A549 treated with AZD9567 at 1 μM for 4 hours (cell line): Measurements from ENCODE around the gene OR2T35. TPM values are rescaled to one million over a fixed set of nuclear protein-coding genes. Genes with fewer than 3 reads are reported as not detected.

Experiments used
- total RNA-seq: library from RNA; stranded (reverse); fragments of 200-300 nt; extraction: Qiagen RNA extraction; gene quantifications from 5 replicates; pipeline ENCODE4 v1.2.3, GENCODE V29; 2022; ENCODE audit not compliant: insufficient read depth

The OR2T35 gene, protein sequence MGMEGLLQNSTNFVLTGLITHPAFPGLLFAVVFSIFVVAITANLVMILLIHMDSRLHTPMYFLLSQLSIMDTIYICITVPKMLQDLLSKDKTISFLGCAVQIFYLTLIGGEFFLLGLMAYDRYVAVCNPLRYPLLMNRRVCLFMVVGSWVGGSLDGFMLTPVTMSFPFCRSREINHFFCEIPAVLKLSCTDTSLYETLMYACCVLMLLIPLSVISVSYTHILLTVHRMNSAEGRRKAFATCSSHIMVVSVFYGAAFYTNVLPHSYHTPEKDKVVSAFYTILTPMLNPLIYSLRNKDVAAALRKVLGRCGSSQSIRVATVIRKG
- not detected in 5 replicates for total RNA-seq

DNA sequence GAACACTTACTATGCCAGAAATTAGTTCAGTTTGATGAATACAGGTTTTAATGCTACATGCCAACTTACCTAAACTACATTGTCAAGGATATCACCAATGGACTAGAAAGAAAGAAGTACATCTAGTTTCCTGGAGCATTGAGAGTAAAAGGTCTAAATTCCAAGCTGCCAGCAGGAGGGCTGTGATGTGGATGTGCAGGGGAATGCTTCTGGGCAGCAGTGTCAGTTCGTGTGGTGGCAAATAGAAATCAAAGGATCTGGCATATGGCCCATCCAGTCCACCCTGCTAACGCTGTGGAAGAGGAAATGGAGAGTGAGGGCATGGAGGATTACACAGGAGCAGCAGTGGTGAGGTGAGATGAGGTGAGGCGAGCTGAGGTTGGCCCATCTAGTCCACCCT lies at the start of gene OR2T35:
TSS of gene OR2T35 (minus strand) at position 101 of the 400 bp plus-strand sequence. CDS start 6,020 bp downstream, outside the sequence.

DNA sequence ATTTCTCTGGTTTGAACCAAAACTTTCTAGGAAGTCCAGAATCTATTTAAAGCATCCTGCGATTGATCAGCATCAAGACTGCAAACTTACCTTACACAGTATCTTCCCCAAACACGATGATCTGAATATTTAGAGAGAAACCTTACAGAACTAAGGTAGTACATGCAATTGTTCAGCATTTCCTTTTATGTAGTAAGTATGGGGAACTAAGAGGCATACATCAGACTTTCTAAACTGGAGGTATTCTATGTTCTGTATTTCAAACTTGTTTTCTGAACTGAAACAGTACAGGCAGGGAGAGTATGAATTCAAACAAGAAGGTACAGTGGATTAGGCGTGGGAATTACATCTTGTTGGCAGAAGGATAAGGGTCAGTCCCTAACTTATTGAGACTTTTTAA lies 10.3 kb upstream of the OR2T35 start, which contains the start of gene OR2T27:
TSS of gene OR2T27 (minus strand) at position 175 of the 400 bp plus-strand sequence. CDS start 4,644 bp downstream, outside the sequence.

GRCh38 chr1:248634991-248635390 lies 10.1 kb downstream of the OR2T35 start, which contains the start of gene OR2T11:
Gene OR2T11 (minus strand): TSS chr1:248635091. CDS start chr1:248627128, 7,963 bp downstream.

DNA sequence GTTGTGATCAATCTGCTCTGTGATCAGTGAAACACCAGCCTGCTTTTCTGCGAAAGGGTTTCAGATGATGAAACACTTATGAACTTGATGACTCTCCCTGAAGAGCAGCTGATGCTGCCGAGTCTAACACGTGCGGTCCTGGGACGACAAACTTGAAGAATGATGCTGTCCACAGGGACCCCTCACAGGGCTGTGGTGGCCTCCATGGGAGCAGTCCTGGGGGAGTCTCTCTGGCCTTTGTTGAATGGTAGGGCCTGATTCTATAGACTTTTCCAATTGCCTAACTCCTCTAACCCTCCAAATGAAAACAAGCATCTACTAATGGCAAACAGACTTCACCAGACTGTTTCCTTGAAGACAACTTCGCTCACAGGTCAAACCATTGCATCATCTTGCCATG lies 47.5 kb downstream of the OR2T35 start, which contains the start of gene OR2T10:
TSS of gene OR2T10 (minus strand) at position 112 of the 400 bp plus-strand sequence. CDS start 3,932 bp downstream, outside the sequence.

Other genes with a start within 250 kb of the OR2T35 start
- not detected in 5 replicates for gene OR2T1, start 242.2 kb downstream of the OR2T35 start, total RNA-seq
- gene OR2T2, start 199.6 kb downstream of the OR2T35 start, total RNA-seq: not detected in 5 replicates
- gene OR2T3, start 171.9 kb downstream of the OR2T35 start, total RNA-seq: not detected in 5 replicates
- not detected in 5 replicates for gene OR2T5, start 156.7 kb downstream of the OR2T35 start, total RNA-seq
- gene OR2G6, start 137.2 kb downstream of the OR2T35 start, total RNA-seq: not detected in 5 replicates
- not detected in 5 replicates for gene OR2T29, start 82.5 kb downstream of the OR2T35 start, total RNA-seq
- not detected in 5 replicates for gene OR2T34, start 70.5 kb downstream of the OR2T35 start, total RNA-seq
- gene OR2T10, start 47.6 kb downstream of the OR2T35 start, total RNA-seq: not detected in 5 replicates
- not detected in 5 replicates for gene OR2T11, start 10.2 kb downstream of the OR2T35 start, total RNA-seq
- not detected in 5 replicates for gene OR2T27, start 10.2 kb upstream of the OR2T35 start, total RNA-seq
- gene OR14I1, start 57.5 kb upstream of the OR2T35 start, total RNA-seq: not detected in 5 replicates
- 0.06 to 0.16 TPM (median 0.11 TPM) in 4 of 5 replicates, not detected in the other for gene LYPD8, start 110.5 kb upstream of the OR2T35 start, total RNA-seq
- gene SH3BP5L, start 180.6 kb upstream of the OR2T35 start, total RNA-seq: 20.1 to 27.0 TPM (median 24.3 TPM) in 5 replicates
- gene ZNF672, start 192.9 kb upstream of the OR2T35 start, total RNA-seq: 17.7 to 21.0 TPM (median 20.8 TPM) in 5 replicates
- gene ZNF692, start 213.8 kb upstream of the OR2T35 start, total RNA-seq: 13.2 to 21.2 TPM (median 20.0 TPM) in 5 replicates